Measurements from ENCODE around the gene BUB1B.

The BUB1B gene

GRCh38 chr15:40182358-40183029 is 21.6 kb downstream of the BUB1B start:
- no peak for DNase-seq (ENCODE audit: low spot score)
- FAIRE-seq: no peak

DNA sequence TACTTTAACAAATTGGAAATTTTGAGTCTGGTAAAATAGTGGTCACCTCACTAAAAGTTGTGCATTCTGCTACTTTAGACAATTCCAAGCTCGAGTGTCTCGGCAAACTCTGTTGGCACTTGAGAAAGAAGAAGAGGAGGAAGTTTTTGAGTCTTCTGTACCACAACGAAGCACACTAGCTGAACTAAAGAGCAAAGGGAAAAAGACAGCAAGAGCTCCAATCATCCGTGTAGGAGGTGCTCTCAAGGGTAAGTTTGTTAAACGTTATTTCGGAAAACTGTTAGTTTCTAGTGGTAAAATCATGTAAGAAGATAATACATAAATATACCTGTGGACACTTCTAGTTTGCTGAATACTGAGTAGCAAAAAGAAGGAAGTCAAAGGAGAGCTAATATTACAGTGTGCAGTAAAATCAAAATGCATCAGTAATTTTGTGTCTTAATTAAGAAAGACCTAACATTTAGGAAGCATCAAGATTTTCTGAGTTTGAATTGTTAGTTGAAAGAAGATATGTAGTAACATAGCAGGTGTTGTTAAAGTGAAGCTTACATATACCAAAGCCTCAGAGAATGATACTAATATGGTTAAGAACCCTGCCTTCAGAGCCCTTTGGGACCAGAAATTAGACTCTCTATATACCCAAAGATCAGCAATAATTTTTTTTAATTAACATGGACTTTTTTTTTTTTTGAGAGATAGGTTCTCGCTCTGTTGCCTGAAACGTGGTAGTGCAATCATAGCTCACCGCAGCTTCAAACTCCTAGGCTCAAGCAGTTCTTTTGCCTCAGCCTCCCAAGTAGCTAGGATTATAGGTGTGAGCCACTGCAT is 23.0 kb downstream of the BUB1B start:
- DNase-seq (ENCODE audit: low spot score) (no peak), FAIRE-seq (no peak)

DNA sequence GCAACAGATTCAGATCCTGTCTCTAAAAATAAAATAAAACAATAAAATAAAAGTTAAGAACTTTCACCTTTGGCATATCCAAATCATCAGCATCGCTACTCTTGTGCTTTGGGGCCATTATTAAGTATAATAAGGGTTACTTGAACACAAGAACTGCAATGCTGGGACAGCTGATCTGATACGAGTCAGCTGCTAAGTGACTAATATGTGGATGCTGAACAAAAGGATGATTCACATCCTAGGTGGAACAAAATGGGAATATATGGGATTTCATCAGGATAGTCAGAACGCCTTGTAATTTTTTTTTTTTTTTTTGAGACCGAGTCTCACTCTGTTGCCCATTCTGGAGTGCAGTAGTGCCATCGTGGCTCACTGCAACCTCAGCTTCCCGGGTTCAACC is 29.7 kb downstream of the BUB1B start:
- DNase-seq (ENCODE audit: low spot score) (peak; percentile 6), FAIRE-seq (no peak)

DNA sequence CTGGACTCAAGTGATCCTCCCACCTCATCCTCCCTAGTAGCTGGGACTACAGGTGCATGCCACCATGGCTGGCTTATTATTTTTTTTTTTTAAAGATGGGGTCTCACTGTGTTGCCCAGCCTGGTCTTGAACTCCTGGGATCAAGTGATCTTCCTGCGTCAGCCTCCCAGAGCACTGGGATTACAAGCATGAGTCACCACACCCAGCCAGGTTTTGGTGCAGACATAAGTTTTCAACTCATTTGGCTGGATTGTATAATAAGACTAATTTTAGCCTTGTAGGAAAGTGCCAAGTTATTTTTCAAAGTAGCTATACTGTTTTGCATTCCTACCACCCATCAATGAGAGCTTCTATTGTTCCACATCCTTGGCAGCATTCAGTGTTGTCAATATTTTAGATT is 32.1 kb downstream of the BUB1B start:
- no peak for DNase-seq (ENCODE audit: low spot score)
- no peak for FAIRE-seq

GRCh38 chr15:40197434-40197833 is 36.6 kb downstream of the BUB1B start:
- FAIRE-seq (no peak), DNase-seq (ENCODE audit: low spot score) (no peak)

- DNase-seq (ENCODE audit: low spot score): no peak
- no peak for FAIRE-seq
These were observed 37.7 kb downstream of the BUB1B start for GRCh38 chr15:40198355-40199085.

DNA sequence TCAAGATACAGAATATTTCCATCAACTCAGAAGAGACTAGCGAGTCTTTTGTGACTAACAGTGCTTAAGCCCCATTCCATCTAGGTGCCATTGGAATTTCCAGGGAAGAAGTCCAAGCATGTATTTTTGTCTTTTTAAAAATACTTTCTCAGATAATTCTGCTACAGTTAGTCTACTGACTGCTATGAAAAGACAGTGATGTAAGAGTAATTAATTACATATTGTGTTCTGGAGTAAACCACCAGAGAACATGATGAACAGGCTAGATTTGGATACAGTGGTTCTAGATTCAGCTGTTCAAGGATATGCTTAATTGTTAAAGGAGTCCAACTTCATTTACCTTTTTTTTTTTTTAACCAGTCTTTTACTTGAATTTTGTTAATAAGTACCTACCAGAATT is 43.2 kb downstream of the BUB1B start:
- FAIRE-seq (no peak), DNase-seq (ENCODE audit: low spot score) (no peak)

GRCh38 chr15:40217166-40217824 is 56.4 kb downstream of the BUB1B start:
- FAIRE-seq (no peak), DNase-seq (ENCODE audit: low spot score) (peak; percentile 64)

GRCh38 chr15:40219801-40220200 is 58.9 kb downstream of the BUB1B start:
- no peak for FAIRE-seq
- DNase-seq (ENCODE audit: low spot score): no peak

- FAIRE-seq (no peak), DNase-seq (ENCODE audit: low spot score) (no peak)
These were observed 61.3 kb downstream of the BUB1B start for GRCh38 chr15:40222131-40222530.

DNA sequence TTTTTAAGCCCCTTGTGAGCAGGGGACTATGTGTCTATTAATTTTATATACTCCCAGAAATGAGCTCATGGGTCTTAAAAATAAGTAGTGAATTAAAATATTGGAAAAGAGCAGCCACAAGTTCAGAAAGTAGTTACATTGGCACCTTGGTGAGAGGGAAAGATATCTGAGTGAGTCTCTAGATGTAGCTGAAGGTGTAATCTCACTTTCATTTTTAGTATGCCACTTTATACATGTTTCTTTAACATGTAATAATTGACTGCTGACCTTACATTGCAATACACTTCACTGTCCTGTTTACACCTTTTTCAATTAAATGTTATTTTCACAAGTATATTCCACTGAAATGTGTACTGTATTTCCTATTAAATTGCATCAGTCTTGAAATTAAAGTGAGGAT is 65.9 kb downstream of the BUB1B start:
- DNase-seq (ENCODE audit: low spot score) (no peak), FAIRE-seq (no peak)

DNA sequence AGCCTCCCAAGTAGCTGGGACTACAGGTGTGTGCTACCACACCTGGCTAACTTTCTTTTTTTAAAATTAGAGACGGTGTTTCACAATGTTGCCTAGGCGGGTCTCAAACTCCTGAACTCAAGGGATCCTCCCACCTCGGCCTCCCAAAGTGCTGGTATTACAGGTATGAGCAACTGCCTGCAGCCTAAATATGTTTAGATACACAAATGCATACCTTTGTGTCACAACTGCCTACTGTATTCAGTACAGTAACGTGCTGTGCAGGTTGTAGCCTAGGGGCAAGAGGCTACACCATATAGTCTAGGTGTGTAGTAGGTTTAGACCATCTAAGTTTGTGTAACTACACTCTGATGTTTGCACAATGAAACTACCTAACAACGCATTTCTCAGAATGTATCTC is 68.4 kb downstream of the BUB1B start:
- FAIRE-seq: no peak
- DNase-seq (ENCODE audit: low spot score): no peak

DNA sequence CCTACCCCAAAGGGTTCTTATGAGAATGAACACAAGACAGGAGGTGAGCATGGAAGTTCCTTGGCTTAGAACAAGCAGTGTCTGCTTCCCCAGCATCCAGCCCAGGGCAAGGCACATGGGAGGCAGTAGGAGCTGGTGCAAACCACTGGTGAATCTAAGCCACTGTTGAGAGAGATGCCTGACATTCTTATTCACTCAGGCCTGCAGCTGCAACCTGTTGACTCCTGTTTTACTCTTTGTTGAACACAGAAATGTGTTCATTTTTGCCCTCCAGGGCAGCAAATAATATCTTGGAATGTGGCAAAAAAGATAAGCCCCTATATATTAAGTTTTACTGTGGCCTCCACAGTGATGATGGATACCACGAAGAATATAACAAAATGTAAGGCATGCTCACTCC is 69.1 kb downstream of the BUB1B start:
- FAIRE-seq: no peak
- no peak for DNase-seq (ENCODE audit: low spot score)

DNA sequence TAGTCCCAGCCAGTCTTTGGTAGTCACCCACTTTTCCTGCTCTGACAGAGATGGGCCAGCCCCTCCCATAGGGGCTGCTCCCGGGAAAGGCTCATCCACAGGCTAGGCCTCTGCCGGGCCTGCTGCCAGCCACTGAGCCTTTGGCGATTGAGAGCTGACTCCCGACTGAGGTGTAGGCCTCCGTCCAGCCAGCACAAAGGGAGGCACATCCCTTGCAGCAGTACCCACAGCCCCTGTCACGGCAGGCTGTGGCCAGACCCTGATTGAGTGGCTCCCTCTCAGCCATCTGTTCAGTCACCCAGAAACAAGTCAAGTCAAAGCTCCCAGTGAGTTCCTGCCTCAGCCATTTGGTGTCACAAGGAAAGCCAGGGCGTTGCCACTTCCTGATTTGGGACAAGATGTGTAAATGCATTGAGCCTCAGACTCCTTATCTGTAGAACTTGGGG is 71.8 kb downstream of the BUB1B start:
- no peak for DNase-seq (ENCODE audit: low spot score)
- FAIRE-seq: no peak

DNA sequence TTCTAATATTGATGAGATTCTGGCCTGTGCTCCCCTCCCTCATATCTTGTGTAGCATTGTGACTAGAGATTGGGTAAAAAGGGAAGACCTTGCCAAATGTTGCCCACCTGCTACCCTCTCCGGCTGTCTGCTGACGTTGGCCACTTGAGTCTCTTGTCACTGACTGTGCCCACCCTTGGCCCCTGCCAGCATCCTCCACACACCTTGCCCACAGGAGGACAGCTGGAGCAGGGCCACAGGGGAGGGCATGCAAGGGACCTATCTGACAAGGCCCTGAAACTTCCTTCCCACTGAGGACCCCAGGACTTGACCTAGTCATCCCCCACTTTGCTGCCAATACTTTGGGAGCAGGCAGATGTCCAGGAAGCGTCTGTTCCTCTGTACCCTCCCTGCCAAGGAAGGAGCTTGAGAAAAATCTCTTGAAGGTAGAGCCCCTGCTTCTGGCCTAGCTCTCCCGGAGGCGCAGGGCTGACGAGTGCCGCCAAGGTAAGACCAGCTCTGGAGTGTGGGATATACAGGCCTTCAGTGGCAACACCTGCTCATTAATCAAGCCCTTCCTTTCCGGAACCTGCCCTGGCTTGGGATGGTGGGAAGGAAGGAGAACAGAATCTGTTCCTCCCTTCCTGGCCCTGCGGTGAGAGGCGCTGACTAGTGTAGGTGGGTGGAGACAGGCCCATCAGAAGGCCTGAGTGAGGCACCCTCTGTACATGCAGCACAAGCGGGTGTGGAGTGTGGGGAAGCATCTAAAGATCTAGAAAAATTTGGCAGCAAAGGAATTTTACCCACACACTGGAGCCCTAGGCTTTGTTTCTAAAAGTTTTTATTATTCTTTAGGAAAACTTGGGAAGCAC is 73.1 kb downstream of the BUB1B start:
- FAIRE-seq: no peak
- no peak for DNase-seq (ENCODE audit: low spot score)

GRCh38 chr15:40234783-40235182 is 73.9 kb downstream of the BUB1B start:
- no peak for FAIRE-seq

GRCh38 chr15:40235201-40235885 is 74.5 kb downstream of the BUB1B start:
- DNase-seq (ENCODE audit: low spot score): no peak
- FAIRE-seq: no peak

More at GRCh38 chr15:40234783-40235182, 73.9 kb downstream of the BUB1B start:
- DNase-seq (ENCODE audit: low spot score): no peak

DNA sequence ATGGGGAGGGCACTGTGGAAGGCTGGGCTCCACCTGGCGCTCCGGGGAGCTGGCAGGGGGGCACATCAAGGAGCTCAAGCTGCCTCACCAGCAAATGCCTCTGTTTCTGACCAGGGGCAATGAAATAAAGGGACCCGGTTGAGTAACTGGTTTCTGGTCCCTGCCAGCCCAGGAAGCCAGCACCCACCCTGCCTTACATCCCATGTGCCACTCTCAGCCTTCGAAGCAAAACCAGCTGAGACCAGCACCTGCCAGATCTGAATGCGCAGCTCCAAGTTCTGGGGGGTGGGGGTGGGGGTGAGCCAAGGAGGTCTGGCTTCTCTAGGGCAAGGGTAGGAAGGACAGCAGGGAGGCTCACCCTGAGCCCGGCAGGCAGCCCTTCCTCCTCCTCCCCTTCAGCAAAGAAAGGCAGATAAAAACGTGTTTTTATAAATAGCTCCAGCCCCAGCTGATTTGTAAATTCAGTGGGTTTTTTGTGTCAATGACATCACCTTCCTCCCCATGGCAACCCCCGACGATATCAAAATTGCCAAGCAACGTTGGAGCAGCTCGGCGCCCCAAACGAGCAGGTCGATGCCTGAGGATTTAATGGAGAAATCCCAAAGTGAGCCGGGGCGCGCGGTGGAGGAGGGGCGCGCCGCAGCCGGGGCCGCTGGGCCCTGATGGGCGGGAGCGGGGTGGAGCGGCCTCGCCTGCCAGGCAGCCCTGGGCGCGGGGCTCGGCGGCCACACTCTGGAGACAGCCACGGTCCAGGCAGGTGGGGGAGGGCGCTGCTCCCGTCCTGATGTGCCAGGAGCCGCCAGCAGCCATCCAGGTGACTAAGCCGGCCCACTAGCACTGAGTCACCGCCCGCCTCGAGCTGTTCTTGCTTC is 77.9 kb downstream of the BUB1B start, which contains the start of gene PAK6:
TSS of gene PAK6 (plus strand) at position 532 of the 872 bp plus-strand sequence. CDS start 25,723 bp downstream, outside the sequence.
- DNase-seq (ENCODE audit: low spot score) (peak; percentile 95), FAIRE-seq (no peak)

- FAIRE-seq: no peak
These were observed 78.5 kb downstream of the BUB1B start for GRCh38 chr15:40239404-40239692.

More at GRCh38 chr15:40239404-40239692, 78.5 kb downstream of the BUB1B start:
- no peak for DNase-seq (ENCODE audit: low spot score)
